Measurements from ENCODE around the gene NOX5. TPM values are rescaled to one million over a fixed set of nuclear protein-coding genes. Genes with fewer than 3 reads are reported as not detected.
"Not testable (repeated sequence)": the region's sequence is repeated elsewhere in the genome, so short reads cannot be mapped to it uniquely, and the experiment has no call there.

The NOX5 gene, protein sequence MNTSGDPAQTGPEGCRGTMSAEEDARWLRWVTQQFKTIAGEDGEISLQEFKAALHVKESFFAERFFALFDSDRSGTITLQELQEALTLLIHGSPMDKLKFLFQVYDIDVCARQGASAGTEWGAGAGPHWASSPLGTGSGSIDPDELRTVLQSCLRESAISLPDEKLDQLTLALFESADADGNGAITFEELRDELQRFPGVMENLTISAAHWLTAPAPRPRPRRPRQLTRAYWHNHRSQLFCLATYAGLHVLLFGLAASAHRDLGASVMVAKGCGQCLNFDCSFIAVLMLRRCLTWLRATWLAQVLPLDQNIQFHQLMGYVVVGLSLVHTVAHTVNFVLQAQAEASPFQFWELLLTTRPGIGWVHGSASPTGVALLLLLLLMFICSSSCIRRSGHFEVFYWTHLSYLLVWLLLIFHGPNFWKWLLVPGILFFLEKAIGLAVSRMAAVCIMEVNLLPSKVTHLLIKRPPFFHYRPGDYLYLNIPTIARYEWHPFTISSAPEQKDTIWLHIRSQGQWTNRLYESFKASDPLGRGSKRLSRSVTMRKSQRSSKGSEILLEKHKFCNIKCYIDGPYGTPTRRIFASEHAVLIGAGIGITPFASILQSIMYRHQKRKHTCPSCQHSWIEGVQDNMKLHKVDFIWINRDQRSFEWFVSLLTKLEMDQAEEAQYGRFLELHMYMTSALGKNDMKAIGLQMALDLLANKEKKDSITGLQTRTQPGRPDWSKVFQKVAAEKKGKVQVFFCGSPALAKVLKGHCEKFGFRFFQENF
- not detected for total RNA-seq

GRCh38 chr15:69014454-69014853 lies at the start of gene NOX5:
NOX5 (plus strand) TSS chr15:69014695; CDS start chr15:69014736, 41 bp downstream.
- no peak within 1 kb of the TSS for H3K4me3 ChIP-seq (ENCODE audit: low read length)
- H3K27me3 ChIP-seq (ENCODE audit: insufficient read depth, low read length): no peaks in the 10 kb centered on the region
- H3K9me3 ChIP-seq (ENCODE audit: low read depth, low read length): no peaks in the 10 kb centered on the region
- H3K4me1 ChIP-seq (ENCODE audit: insufficient read depth, low read length): no peaks in the 10 kb centered on the region

GRCh38 chr15:68966996-68967395 lies 47.5 kb upstream of the NOX5 start:
- H3K4me3 ChIP-seq (ENCODE audit: low read length): no peak overlapping the region
- peaks cover 20% of the 10 kb centered on the region for H3K9me3 ChIP-seq (ENCODE audit: low read depth, low read length)
- H3K4me1 ChIP-seq (ENCODE audit: insufficient read depth, low read length): no peaks in the 10 kb centered on the region
- peaks cover 4% of the 10 kb centered on the region for H3K27me3 ChIP-seq (ENCODE audit: insufficient read depth, low read length)

- peaks cover 20% of the 10 kb centered on the region for H3K9me3 ChIP-seq (ENCODE audit: low read depth, low read length)
- no peak overlapping the region for H3K4me3 ChIP-seq (ENCODE audit: low read length)
- no peaks in the 10 kb centered on the region for H3K4me1 ChIP-seq (ENCODE audit: insufficient read depth, low read length)
- H3K27me3 ChIP-seq (ENCODE audit: insufficient read depth, low read length): peaks cover 7% of the 10 kb centered on the region
Measured at GRCh38 chr15:68967948-68968347, 46.5 kb upstream of the NOX5 start.

GRCh38 chr15:68969298-68969697 lies 45.2 kb upstream of the NOX5 start:
- Histone ChIP-seq H3K4me1 (ENCODE audit: insufficient read depth, low read length) (no peaks in the 10 kb centered on the region), H3K27me3 (ENCODE audit: insufficient read depth, low read length) (peaks cover 7% of the 10 kb centered on the region), H3K4me3 (ENCODE audit: low read length) (no peak overlapping the region), H3K9me3 (ENCODE audit: low read depth, low read length) (peaks cover 20% of the 10 kb centered on the region)

- peaks cover 20% of the 10 kb centered on the region for H3K9me3 ChIP-seq (ENCODE audit: low read depth, low read length)
- H3K4me1 ChIP-seq (ENCODE audit: insufficient read depth, low read length): no peaks in the 10 kb centered on the region
- peaks cover 4% of the 10 kb centered on the region for H3K27me3 ChIP-seq (ENCODE audit: insufficient read depth, low read length)
- no peak overlapping the region for H3K4me3 ChIP-seq (ENCODE audit: low read length)
Measured at GRCh38 chr15:68972201-68973065, 42.1 kb upstream of the NOX5 start.

DNA sequence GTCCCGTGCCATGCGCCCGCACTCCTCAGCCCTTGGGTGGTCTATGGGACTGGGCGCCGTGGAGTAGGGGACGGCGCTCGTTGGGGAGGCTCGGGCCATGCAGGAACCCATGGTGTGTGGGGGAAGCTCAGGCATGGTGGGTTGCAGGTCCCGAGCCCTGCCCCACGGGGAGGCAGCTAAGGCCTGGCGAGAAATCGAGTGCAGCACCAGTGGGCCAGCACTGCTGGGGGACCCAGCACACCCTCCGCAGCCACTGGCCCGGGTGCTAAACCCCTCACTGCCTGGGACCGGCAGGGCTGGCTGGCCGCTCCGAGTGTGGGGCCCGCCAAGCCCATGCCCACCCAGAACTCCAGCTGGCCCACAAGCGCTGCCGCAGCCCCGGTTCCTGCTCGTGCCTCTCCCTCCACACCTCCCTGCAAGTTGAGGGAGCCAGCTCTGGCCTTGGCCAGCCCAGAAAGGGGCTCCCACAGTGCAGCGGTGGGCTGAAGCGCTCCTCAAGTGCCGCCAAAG lies 38.8 kb upstream of the NOX5 start:
- not testable (repeated sequence) for H3K9me3 ChIP-seq (ENCODE audit: low read depth, low read length); H3K4me1 ChIP-seq (ENCODE audit: insufficient read depth, low read length); H3K4me3 ChIP-seq (ENCODE audit: low read length); H3K27me3 ChIP-seq (ENCODE audit: insufficient read depth, low read length)

DNA sequence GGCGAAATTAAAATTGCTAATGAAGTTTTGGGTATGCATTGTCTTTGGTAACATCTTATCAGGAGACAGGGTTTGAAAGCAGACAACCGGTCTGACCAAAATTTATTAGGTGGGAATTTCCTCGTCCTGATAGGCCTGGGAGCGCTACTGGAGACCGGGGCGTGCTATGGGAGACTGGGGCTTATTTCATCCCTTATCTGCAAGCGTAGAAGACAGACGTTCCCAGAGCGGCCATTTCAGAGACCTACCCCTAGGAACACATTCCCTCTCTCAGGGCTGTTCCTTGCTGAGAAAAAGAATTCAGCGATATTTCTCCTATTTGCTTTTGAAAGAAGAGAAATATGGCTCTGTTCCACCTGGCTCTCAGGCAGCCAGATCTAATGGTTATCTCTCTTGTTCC lies 37.1 kb upstream of the NOX5 start:
- H3K4me3 ChIP-seq (ENCODE audit: low read length); H3K9me3 ChIP-seq (ENCODE audit: low read depth, low read length); H3K4me1 ChIP-seq (ENCODE audit: insufficient read depth, low read length); H3K27me3 ChIP-seq (ENCODE audit: insufficient read depth, low read length): not testable (repeated sequence)

GRCh38 chr15:68979006-68979405 lies 35.5 kb upstream of the NOX5 start:
- no peaks in the 10 kb centered on the region for H3K4me1 ChIP-seq (ENCODE audit: insufficient read depth, low read length)
- H3K9me3 ChIP-seq (ENCODE audit: low read depth, low read length): no peaks in the 10 kb centered on the region
- peaks cover 2% of the 10 kb centered on the region for H3K27me3 ChIP-seq (ENCODE audit: insufficient read depth, low read length)
- no peak overlapping the region for H3K4me3 ChIP-seq (ENCODE audit: low read length)

DNA sequence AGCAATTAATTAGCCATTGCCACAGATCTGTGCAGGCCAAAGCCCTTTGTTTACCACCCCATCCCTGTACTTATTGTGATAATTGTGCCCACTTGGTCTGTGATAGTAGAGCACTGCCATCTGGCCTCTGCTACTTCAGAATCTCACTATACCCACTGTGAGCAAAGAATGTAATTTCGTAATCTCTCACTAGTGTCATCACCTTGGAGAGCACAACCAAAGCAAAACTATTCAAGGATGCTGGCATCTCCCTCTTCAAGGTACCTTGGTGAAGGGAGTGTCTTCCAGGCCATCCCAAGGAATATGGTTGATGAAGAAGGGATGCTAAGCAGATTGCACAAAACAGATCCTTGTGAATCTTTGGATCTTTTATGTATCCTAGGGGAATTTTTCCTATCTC lies 34.7 kb upstream of the NOX5 start:
- H3K4me1 ChIP-seq (ENCODE audit: insufficient read depth, low read length): no peaks in the 10 kb centered on the region
- H3K9me3 ChIP-seq (ENCODE audit: low read depth, low read length): no peaks in the 10 kb centered on the region
- H3K4me3 ChIP-seq (ENCODE audit: low read length): no peak overlapping the region
- peaks cover 2% of the 10 kb centered on the region for H3K27me3 ChIP-seq (ENCODE audit: insufficient read depth, low read length)

DNA sequence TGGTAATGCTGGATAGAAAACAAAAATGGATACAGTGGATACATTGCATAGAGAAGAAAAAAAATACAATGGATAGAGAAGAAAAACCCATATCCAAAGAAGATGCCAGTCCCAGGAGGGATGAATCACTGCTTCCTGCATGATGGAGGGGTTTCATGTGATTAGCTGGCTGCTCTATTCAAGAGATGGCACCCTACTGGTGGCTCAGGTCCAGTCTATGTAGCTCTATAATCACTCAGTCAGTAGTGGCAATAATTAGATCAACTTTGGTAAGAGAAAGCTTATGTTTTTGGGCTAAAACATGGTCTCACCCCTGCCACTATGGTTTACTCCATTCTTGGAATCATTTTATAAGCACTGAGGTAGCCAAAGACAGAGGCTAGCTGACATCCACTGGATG lies 33.7 kb upstream of the NOX5 start:
- H3K9me3 ChIP-seq (ENCODE audit: low read depth, low read length): no peaks in the 10 kb centered on the region
- H3K27me3 ChIP-seq (ENCODE audit: insufficient read depth, low read length): peaks cover 2% of the 10 kb centered on the region
- H3K4me3 ChIP-seq (ENCODE audit: low read length): no peak overlapping the region
- no peaks in the 10 kb centered on the region for H3K4me1 ChIP-seq (ENCODE audit: insufficient read depth, low read length)

DNA sequence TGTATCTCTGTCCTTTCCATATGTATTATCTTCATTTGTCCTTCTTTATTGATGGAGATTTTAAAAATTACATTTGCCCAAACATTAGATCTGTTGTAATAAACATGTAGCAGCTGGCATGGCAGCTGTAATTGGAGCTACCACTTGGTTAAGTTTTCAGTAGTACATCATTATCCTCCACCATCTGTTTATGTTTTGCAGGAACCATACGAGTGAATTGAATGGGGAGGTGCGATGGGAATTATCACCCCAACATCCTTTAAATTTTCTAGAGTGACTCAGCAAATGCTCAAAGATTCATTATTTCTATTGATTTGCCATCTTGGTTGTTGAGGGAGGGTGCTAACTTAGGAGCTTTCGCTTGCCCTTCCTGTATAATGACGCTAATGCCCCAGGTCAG lies 32.6 kb upstream of the NOX5 start:
- H3K27me3 ChIP-seq (ENCODE audit: insufficient read depth, low read length): peaks cover 2% of the 10 kb centered on the region
- no peak overlapping the region for H3K4me3 ChIP-seq (ENCODE audit: low read length)
- no peaks in the 10 kb centered on the region for H3K4me1 ChIP-seq (ENCODE audit: insufficient read depth, low read length)
- no peaks in the 10 kb centered on the region for H3K9me3 ChIP-seq (ENCODE audit: low read depth, low read length)

DNA sequence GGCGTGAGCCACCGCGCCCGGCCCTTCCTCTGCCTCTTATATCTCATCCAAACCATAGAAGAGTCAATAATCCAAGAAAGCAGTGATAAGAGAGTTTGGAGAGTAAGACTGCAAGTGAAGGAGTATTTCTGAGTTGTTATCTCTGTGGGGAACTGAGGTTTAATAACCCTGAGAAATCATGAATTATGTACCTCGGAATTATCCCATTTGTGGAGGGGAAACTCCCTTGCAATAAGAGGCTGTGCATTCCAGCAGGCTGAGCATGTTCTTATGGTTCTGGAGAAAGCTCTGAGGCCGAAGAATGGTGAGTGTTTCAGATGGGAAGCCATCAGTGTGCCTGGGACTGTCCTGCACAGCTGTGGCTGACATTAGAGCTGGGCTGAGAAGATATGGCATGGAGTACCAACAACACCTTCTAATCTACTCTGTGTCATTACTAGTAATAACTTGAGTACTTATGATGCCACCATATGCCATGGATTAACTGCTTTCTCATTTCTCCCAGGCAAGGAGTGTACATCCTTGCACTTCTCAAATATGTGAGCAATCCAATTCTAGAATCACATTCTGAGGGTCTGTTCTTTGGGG lies 31.4 kb upstream of the NOX5 start:
- H3K9me3 ChIP-seq (ENCODE audit: low read depth, low read length): no peaks in the 10 kb centered on the region
- no peak overlapping the region for H3K4me3 ChIP-seq (ENCODE audit: low read length)
- H3K27me3 ChIP-seq (ENCODE audit: insufficient read depth, low read length): peaks cover 2% of the 10 kb centered on the region
- no peaks in the 10 kb centered on the region for H3K4me1 ChIP-seq (ENCODE audit: insufficient read depth, low read length)

- no peak overlapping the region for H3K4me3 ChIP-seq (ENCODE audit: low read length)
- no peaks in the 10 kb centered on the region for H3K27me3 ChIP-seq (ENCODE audit: insufficient read depth, low read length)
- no peaks in the 10 kb centered on the region for H3K4me1 ChIP-seq (ENCODE audit: insufficient read depth, low read length)
- no peaks in the 10 kb centered on the region for H3K9me3 ChIP-seq (ENCODE audit: low read depth, low read length)
Measured at GRCh38 chr15:68983961-68984481, 30.5 kb upstream of the NOX5 start.

DNA sequence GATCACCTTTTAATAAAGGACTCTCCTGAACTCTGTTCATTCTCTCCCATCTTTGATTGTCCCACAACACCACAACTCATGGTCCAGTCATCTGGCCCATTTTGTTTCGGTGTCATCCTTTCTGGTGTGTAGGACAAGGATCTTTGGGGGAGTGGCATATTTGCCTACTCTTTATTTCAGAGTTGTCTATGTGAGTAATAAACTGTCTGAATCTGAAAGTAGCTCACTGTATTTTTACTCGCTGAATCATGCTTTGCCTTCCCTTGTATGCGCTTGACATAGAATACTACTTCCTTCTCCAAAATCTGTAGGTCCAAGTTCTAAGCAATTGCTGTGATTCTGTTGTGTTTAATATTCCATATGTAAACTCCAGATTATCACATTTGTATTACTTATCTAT lies 29.9 kb upstream of the NOX5 start:
- H3K4me1 ChIP-seq (ENCODE audit: insufficient read depth, low read length): no peaks in the 10 kb centered on the region
- no peaks in the 10 kb centered on the region for H3K27me3 ChIP-seq (ENCODE audit: insufficient read depth, low read length)
- H3K4me3 ChIP-seq (ENCODE audit: low read length): no peak overlapping the region
- no peaks in the 10 kb centered on the region for H3K9me3 ChIP-seq (ENCODE audit: low read depth, low read length)
